Right lobe of liver (tissue), 6 donors: Measurements from ENCODE around the gene CYTH2. TPM values are rescaled to one million over a fixed set of nuclear protein-coding genes. Genes with fewer than 3 reads are reported as not detected.
A peak's percentile ranks its signal among the peaks of the same experiment; 100 is the strongest.

ENCODE experiments used
- ATAC-seq, 4 donors: fragments of 200-7000 bp; cut with Tn5 transposase; one replicate each; pipeline ENCODE4 v1.9.1; 2020; ENCODE audit warnings: mild to moderate bottlenecking in 4 of 4, moderate library complexity in 4 of 4
- DNase-seq, 3 donors: peaks; one replicate each; pipeline ENCODE4 v3.0.0-alpha.2; 2020
- H3K27ac ChIP-seq, 3 donors: fragments of 200-600 bp; one replicate each; pipeline ENCODE4 v1.8.0; 2022
- H3K27me3 ChIP-seq, 2 donors: fragments of 200-600 bp; one replicate each; pipeline ENCODE4 v1.8.0; 2022
- H3K36me3 ChIP-seq, 4 donors: fragments of 200-600 bp; sonication (generic) in 1 of 4; one replicate each; pipeline versions ENCODE4 v1.5.1 to v1.8.0; 2017 to 2022; ENCODE audit warnings: control low read depth in 1 of 4
- H3K4me1 ChIP-seq, 4 donors: fragments of 200-600 bp; sonication (generic) in 1 of 4; one replicate each; pipeline versions ENCODE4 v1.5.1 to v1.8.0; 2017 to 2022; ENCODE audit warnings: control low read depth in 1 of 4
- H3K4me3 ChIP-seq, 3 donors: fragments of 200-600 bp; one replicate each; pipeline ENCODE4 v1.8.0; 2022
- H3K9me3 ChIP-seq, 4 donors: fragments of 200-600 bp; sonication (generic) in 1 of 4; one replicate each; pipeline versions ENCODE4 v1.5.1 to v1.8.0; 2017 to 2022; ENCODE audit warnings: control low read depth in 1 of 4
- CTCF ChIP-seq, 4 donors: fragments of 200-600 bp in 3 of 4; fragments of 450-650 bp in 1 of 4; IDR thresholded peaks; one replicate each; pipeline versions ENCODE4 v1.5.1 to v1.8.0; 2016 to 2022; ENCODE audit warnings: antibody characterized with exemption in 4 of 4, mild to moderate bottlenecking in 2 of 4
- POLR2A ChIP-seq: fragments of 450-650 bp; IDR thresholded peaks from one replicate; pipeline ENCODE4 v1.6.1; 2017; ENCODE audit warnings: antibody characterized with exemption, mild to moderate bottlenecking
- whole genome bisulfite sequencing: methylation state at CpG from one replicate; pipeline ENCODE4 v1.1.6; 2018; ENCODE audit warnings: low coverage, low lambda C conversion rate; ENCODE audit not compliant: insufficient coverage; ENCODE audit errors: missing lambda C conversion rate; 5-methylcytosine and 5-hydroxymethylcytosine counted together
- intact Hi-C, 2 donors: fragments of 100-400 bp; cut with DNase I; formaldehyde crosslinking; loops; one replicate each; pipeline versions ENCODE4 v1.11.2 to v1.14.1; 2022
- total RNA-seq, 6 experiments: library from RNA; depleted of rRNA in 2 of 6; stranded (reverse); fragments of >200 nt in 2 of 6; fragmentation: NEBNext Ultra II Directional in 3 of 6; extraction: Animal tissue kit (Norgen Biotek cat#: 25700) in 3 of 6; gene quantifications; one replicate each; pipeline versions ENCODE4 v1.1.0 to v1.2.4, GENCODE V29; 2016 to 2023
- donor health status: DM: no; HTN: yes; CAD: no.
- donor health status: DM: no; HTN: no; CAD: no.
- donor health status: DM: no; HTN: no; CAD: no.
- donor health status: DM: no; HTN: yes; CAD: no.
- donor health status: DM: no; HTN: yes; CAD: no.

Gene CYTH2
- total RNA-seq, 6 experiments from 2014 or later, result 7.7 to 22.7 (median 13.5) TPM

DNA sequence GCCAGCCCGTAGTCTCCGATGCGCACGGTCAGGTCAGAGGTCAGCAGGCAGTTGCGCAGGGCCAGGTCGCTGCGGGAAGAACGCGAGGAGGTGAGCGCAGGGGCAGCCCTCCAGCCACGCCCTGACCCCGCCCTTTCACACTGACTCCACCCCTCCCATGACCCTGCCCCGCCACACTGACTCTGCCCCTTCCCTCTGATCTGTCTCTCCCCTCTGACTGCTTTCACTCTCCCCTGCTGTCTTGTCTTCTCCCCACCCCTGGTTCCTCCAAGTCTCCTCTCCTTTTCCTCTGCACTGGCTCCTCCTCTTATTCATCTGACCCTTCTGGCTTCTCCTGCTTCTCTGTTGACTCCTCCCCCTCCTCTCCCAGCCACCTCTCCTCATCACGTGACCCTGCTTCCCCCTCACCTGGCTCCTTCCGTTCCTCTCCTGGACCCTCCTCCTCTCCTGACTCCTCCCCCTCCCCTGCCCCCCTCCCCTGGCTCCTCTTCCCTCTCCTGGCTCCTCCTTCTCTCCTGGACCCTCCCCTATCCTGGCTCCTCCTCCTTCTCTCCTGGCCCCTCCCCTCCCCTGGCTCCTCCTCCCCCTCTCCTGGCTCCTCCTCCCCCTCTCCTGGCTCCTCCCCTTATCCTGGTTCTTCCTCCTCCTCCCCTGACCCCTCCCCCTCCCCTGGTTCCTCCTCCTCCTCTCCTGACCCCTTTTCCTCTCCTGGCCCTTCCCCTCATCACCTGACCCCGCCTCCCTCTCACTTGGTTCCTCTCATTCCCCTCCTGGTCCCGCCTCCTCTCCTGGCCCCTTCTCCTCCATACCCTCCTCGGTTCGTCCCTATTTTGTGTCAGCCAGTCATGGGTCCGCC lies 32.6 kb downstream of the CYTH2 start:
- Histone ChIP-seq H3K36me3 (no peaks in the 10 kb centered on the region), H3K27ac (no peak overlapping the region), H3K9me3 (no peaks in the 10 kb centered on the region), H3K4me3 (no peak overlapping the region), H3K27me3 (no peaks in the 10 kb centered on the region), H3K4me1 (no peaks in the 10 kb centered on the region)
- intact Hi-C loops, result loop anchor here in 1 of 2 donors (10.0 kb wide), 1 partner anchor 103 kb away; the partner anchor contains the start of gene SPACA4
- DNase-seq (peak in 2 of 3 donors; percentile 43 to 65), ATAC-seq (peak; percentile 57 to 71 (median 66))
- WGBS, result 6% methylated on average over 9 of the region's 20 CpGs
- TF ChIP-seq POLR2A (no peak), CTCF (IDR thresholded peaks at IDR 0.05) (no peak)

GRCh38 chr19:48502350-48503018 lies 33.3 kb downstream of the CYTH2 start:
- H3K36me3 ChIP-seq, result no peaks in the 10 kb centered on the region
- TF ChIP-seq POLR2A (no peak), CTCF (IDR thresholded peaks at IDR 0.05) (no peak)
- 7% methylated on average over 12 of the region's 27 CpGs for WGBS
- H3K4me3 ChIP-seq, result no peak overlapping the region
- no peaks in the 10 kb centered on the region for H3K27me3 ChIP-seq
- no peaks in the 10 kb centered on the region for H3K9me3 ChIP-seq
- ATAC-seq, result no peak
- no peaks in the 10 kb centered on the region for H3K4me1 ChIP-seq
- H3K27ac ChIP-seq, result no peak overlapping the region
- intact Hi-C loops, result loop anchor here in 1 of 2 donors (10.0 kb wide), 1 partner anchor 102 kb away; the partner anchor contains the start of gene SPACA4
- DNase-seq, result peak in 1 of 3 donors; percentile 75

- no peak for DNase-seq
- Histone ChIP-seq H3K36me3 (no peaks in the 10 kb centered on the region), H3K27ac (no peak overlapping the region), H3K4me1 (no peaks in the 10 kb centered on the region), H3K4me3 (no peak overlapping the region), H3K27me3 (no peaks in the 10 kb centered on the region), H3K9me3 (no peaks in the 10 kb centered on the region)
- peak; percentile 27 to 35 (median 32) for TF ChIP-seq CTCF (IDR thresholded peaks at IDR 0.05)
- TF ChIP-seq POLR2A, result no peak
- ATAC-seq, result no peak
- 69% methylated on average over 3 of the region's 5 CpGs for WGBS
- intact Hi-C loops, result loop anchor here in 1 of 2 donors (10.0 kb wide), 1 partner anchor 99 kb away; the partner anchor contains the start of gene SPACA4
These were observed 37.1 kb downstream of the CYTH2 start for GRCh38 chr19:48506138-48506733.

DNA sequence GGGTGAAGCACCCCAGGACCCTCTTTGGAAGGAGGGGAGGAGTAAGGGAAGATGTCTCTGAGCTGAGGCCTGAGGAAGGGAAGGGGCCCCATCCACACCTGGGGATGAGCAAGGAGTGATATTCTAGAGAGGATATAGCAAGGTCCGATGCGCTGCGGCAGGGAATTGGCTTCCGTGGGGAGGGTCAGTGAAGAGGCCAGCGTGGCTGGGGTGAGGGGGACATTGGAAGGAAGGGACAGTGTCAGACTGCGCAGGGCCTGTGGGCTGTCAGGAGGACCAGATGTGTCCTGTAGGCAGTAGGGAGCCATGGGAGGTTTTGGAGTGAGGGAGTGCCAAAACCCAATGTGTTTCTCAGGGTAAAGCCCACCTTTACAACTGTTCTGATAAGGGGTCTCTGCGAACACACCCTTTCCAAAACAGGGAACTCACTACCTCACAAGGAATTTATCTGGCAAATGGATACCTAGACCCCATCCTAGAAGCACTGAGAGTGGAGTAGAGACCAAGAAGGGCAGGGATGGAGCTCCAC lies 38.8 kb downstream of the CYTH2 start:
- no peak for TF ChIP-seq POLR2A
- no peak for TF ChIP-seq CTCF (IDR thresholded peaks at IDR 0.05)
- Histone ChIP-seq H3K4me1 (no peaks in the 10 kb centered on the region), H3K27me3 (peaks cover 0 to 7% of the 10 kb centered on the region in 2 donors), H3K36me3 (no peaks in the 10 kb centered on the region), H3K9me3 (no peaks in the 10 kb centered on the region), H3K4me3 (no peak overlapping the region), H3K27ac (no peak overlapping the region)
- intact Hi-C loops, result loop anchor here in 1 of 2 donors (10.0 kb wide), 1 partner anchor 97 kb away; the partner anchor contains the start of gene SPACA4
- DNase-seq (no peak), ATAC-seq (no peak)
- 82% methylated on average over 6 of the region's 7 CpGs for WGBS
